ENCODE data around the gene AASDH. TPM values are rescaled to one million over a fixed set of nuclear protein-coding genes. Genes with fewer than 3 reads are reported as not detected.

The AASDH gene
- total RNA-seq, 1 donor from 2014 or later: 7.3 TPM

- H3K27ac Mint-ChIP-seq (ENCODE audit: unreplicated experiment): peak overlapping the region; percentile 92
- H3K4me3 Mint-ChIP-seq (ENCODE audit: unreplicated experiment): peak overlapping the region; percentile 92
- DNase-seq (ENCODE audit: low read depth) (peak; percentile 50), FAIRE-seq (no peak)
- Histone ChIP-seq H4K20me1 (ENCODE audit: insufficient read depth, low read length) (peaks cover 11% of the 10 kb centered on the region), H3K9ac (ENCODE audit: low read length) (peak overlapping the region; percentile 93), H3K27ac (ENCODE audit: low read depth, low read length) (peak overlapping the region; percentile 86), H3K79me2 (ENCODE audit: insufficient read depth, low read length) (peaks cover 85% of the 10 kb centered on the region), H3K36me3 (ENCODE audit: insufficient read depth, low read length) (no peaks in the 10 kb centered on the region), H3K27me3 (ENCODE audit: insufficient read depth, low read length) (no peaks in the 10 kb centered on the region), H3K4me3 (ENCODE audit: insufficient read depth, low read depth, low read length) (peak overlapping the region; percentile 94), H2AFZ (ENCODE audit: low read depth, low read length) (peak overlapping the region; percentile 98), H3K4me1 (ENCODE audit: insufficient read depth, low read length) (peaks cover 4% of the 10 kb centered on the region), H3K4me2 (ENCODE audit: low read length) (peak overlapping the region; percentile 95), H3K9me3 (ENCODE audit: insufficient read depth, low read depth, low read length) (no peaks in the 10 kb centered on the region)
- no peaks in the 10 kb centered on the region for H3K9me3 Mint-ChIP-seq (ENCODE audit: unreplicated experiment)
- peaks cover 2% of the 10 kb centered on the region for H3K36me3 Mint-ChIP-seq (ENCODE audit: low read depth, unreplicated experiment)
- H3K27me3 Mint-ChIP-seq (ENCODE audit: low read depth, unreplicated experiment): no peaks in the 10 kb centered on the region
- TF ChIP-seq EZH2 (IDR thresholded peaks at IDR 0.05; ENCODE audit: insufficient read depth, low read length): no peak
- H3K4me1 Mint-ChIP-seq (ENCODE audit: low read depth, unreplicated experiment): peaks cover 2% of the 10 kb centered on the region
Measured at GRCh38 chr4:56434599-56435139, 47.4 kb upstream of the AASDH start.

DNA sequence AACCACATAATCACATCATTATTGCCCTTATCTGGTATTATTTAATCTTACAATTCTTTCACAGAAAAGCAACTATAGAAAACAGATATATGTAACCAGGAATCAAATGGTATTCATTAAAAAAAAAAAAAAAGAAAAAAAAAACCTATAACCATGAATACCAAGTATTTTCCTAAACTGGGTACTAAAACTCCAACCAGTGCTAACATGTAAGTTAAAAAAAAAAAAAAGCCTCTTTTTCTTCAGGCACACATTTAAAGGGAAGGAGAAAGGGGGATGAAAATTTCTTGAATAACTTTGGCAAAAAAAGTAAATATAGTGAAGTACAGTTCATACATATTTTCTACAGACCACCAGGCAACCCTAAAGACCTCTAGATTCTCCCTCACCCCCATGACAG is 46.0 kb upstream of the AASDH start:
- Histone ChIP-seq H3K27ac (ENCODE audit: low read depth, low read length) (no peak overlapping the region), H3K4me1 (ENCODE audit: insufficient read depth, low read length) (peaks cover 4% of the 10 kb centered on the region), H3K79me2 (ENCODE audit: insufficient read depth, low read length) (peaks cover 85% of the 10 kb centered on the region), H3K4me3 (ENCODE audit: insufficient read depth, low read depth, low read length) (no peak overlapping the region), H3K9me3 (ENCODE audit: insufficient read depth, low read depth, low read length) (no peaks in the 10 kb centered on the region), H3K4me2 (ENCODE audit: low read length) (peak overlapping the region; percentile 95), H2AFZ (ENCODE audit: low read depth, low read length) (no peak overlapping the region), H3K27me3 (ENCODE audit: insufficient read depth, low read length) (no peaks in the 10 kb centered on the region), H4K20me1 (ENCODE audit: insufficient read depth, low read length) (peaks cover 4% of the 10 kb centered on the region), H3K9ac (ENCODE audit: low read length) (no peak overlapping the region), H3K36me3 (ENCODE audit: insufficient read depth, low read length) (no peaks in the 10 kb centered on the region)
- H3K4me3 Mint-ChIP-seq (ENCODE audit: unreplicated experiment): peak overlapping the region; percentile 92
- no peaks in the 10 kb centered on the region for H3K27me3 Mint-ChIP-seq (ENCODE audit: low read depth, unreplicated experiment)
- H3K9me3 Mint-ChIP-seq (ENCODE audit: unreplicated experiment): no peaks in the 10 kb centered on the region
- H3K27ac Mint-ChIP-seq (ENCODE audit: unreplicated experiment): no peak overlapping the region
- DNase-seq (ENCODE audit: low read depth) (no peak), FAIRE-seq (no peak)
- peaks cover 2% of the 10 kb centered on the region for H3K36me3 Mint-ChIP-seq (ENCODE audit: low read depth, unreplicated experiment)
- TF ChIP-seq, protein P1, sequence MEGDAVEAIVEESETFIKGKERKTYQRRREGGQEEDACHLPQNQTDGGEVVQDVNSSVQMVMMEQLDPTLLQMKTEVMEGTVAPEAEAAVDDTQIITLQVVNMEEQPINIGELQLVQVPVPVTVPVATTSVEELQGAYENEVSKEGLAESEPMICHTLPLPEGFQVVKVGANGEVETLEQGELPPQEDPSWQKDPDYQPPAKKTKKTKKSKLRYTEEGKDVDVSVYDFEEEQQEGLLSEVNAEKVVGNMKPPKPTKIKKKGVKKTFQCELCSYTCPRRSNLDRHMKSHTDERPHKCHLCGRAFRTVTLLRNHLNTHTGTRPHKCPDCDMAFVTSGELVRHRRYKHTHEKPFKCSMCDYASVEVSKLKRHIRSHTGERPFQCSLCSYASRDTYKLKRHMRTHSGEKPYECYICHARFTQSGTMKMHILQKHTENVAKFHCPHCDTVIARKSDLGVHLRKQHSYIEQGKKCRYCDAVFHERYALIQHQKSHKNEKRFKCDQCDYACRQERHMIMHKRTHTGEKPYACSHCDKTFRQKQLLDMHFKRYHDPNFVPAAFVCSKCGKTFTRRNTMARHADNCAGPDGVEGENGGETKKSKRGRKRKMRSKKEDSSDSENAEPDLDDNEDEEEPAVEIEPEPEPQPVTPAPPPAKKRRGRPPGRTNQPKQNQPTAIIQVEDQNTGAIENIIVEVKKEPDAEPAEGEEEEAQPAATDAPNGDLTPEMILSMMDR (IDR thresholded peaks at IDR 0.05; ENCODE audit: insufficient read depth, low read depth, low read length): no peak
- no peak for TF ChIP-seq EZH2 (IDR thresholded peaks at IDR 0.05; ENCODE audit: insufficient read depth, low read length)
- H3K4me1 Mint-ChIP-seq (ENCODE audit: low read depth, unreplicated experiment): peaks cover 3% of the 10 kb centered on the region

DNA sequence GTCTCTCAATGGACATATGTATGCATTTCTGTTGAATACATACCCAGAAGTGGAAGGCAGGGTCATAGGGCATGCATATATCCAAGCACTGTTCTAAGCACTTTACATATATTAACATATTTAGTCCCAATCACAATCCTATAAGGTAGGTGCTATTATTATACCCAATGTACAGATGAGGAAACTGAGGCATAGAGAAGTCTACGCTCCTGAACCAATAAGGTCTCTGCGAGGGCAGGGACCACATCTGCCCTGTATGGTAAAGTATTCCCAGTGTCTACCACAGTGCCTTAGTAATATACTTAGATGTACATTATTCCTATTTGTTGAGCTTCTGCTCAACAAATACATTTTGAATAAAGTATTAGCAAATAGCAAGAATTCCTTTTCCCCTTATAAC is 42.9 kb upstream of the AASDH start:
- H2AFZ ChIP-seq (ENCODE audit: low read depth, low read length): no peak overlapping the region
- Mint-ChIP-seq H3K9me3 (ENCODE audit: unreplicated experiment) (no peaks in the 10 kb centered on the region), H3K27ac (ENCODE audit: unreplicated experiment) (no peak overlapping the region), H3K4me3 (ENCODE audit: unreplicated experiment) (no peak overlapping the region), H3K27me3 (ENCODE audit: low read depth, unreplicated experiment) (no peaks in the 10 kb centered on the region), H3K4me1 (ENCODE audit: low read depth, unreplicated experiment) (peaks cover 3% of the 10 kb centered on the region), H3K36me3 (ENCODE audit: low read depth, unreplicated experiment) (peaks cover 2% of the 10 kb centered on the region)
- H3K9me3 ChIP-seq (ENCODE audit: insufficient read depth, low read depth, low read length): no peaks in the 10 kb centered on the region
- TF ChIP-seq, protein P1 (IDR thresholded peaks at IDR 0.05; ENCODE audit: insufficient read depth, low read depth, low read length): no peak
- TF ChIP-seq EZH2 (IDR thresholded peaks at IDR 0.05; ENCODE audit: insufficient read depth, low read length): no peak
- H3K27me3 ChIP-seq (ENCODE audit: insufficient read depth, low read length): no peaks in the 10 kb centered on the region
- H3K4me3 ChIP-seq (ENCODE audit: insufficient read depth, low read depth, low read length): no peak overlapping the region
- H4K20me1 ChIP-seq (ENCODE audit: insufficient read depth, low read length): no peaks in the 10 kb centered on the region
- H3K4me1 ChIP-seq (ENCODE audit: insufficient read depth, low read length): no peaks in the 10 kb centered on the region
- no peaks in the 10 kb centered on the region for H3K36me3 ChIP-seq (ENCODE audit: insufficient read depth, low read length)
- peaks cover 88% of the 10 kb centered on the region for H3K79me2 ChIP-seq (ENCODE audit: insufficient read depth, low read length)
- FAIRE-seq (no peak), DNase-seq (ENCODE audit: low read depth) (no peak)
- no peak overlapping the region for H3K27ac ChIP-seq (ENCODE audit: low read depth, low read length)
- no peak overlapping the region for H3K4me2 ChIP-seq (ENCODE audit: low read length)
- H3K9ac ChIP-seq (ENCODE audit: low read length): no peak overlapping the region
